ENCODE data around the gene BRD4.

DNA sequence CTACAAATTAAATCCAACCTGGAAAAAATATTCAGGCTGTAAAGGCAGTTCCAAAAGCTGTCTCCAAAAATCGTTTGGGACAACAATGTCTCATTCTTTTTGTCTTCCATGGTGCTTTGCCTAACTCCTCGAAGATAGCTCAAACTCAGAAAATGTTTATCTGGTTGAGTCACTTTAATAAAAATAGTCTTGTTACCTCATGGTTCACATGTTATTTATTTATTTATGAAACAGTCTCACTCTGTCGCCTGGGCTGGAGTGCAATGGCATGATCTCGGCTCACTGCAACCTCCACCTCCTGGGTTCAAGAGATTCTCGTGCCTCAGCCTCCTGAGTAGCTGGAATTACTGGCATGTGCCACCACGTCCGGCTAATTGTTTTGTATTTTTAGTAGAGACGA, 4.9 kb upstream of the BRD4 start:
- TF ChIP-seq, protein P1, sequence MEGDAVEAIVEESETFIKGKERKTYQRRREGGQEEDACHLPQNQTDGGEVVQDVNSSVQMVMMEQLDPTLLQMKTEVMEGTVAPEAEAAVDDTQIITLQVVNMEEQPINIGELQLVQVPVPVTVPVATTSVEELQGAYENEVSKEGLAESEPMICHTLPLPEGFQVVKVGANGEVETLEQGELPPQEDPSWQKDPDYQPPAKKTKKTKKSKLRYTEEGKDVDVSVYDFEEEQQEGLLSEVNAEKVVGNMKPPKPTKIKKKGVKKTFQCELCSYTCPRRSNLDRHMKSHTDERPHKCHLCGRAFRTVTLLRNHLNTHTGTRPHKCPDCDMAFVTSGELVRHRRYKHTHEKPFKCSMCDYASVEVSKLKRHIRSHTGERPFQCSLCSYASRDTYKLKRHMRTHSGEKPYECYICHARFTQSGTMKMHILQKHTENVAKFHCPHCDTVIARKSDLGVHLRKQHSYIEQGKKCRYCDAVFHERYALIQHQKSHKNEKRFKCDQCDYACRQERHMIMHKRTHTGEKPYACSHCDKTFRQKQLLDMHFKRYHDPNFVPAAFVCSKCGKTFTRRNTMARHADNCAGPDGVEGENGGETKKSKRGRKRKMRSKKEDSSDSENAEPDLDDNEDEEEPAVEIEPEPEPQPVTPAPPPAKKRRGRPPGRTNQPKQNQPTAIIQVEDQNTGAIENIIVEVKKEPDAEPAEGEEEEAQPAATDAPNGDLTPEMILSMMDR (IDR thresholded peaks at IDR 0.05) = no peak
- TF ChIP-seq POLR2A (IDR thresholded peaks at IDR 0.05) (no peak), POLR2AphosphoS5 (IDR thresholded peaks at IDR 0.05) (no peak), EP300 (IDR thresholded peaks at IDR 0.05) (no peak)

Data from upper lobe of left lung (tissue), 4 donors.